Transverse colon (tissue), 4 donors: Measurements from ENCODE around the gene FAM162B. TPM values are rescaled to one million over a fixed set of nuclear protein-coding genes. Genes with fewer than 3 reads are reported as not detected.

Experiments used
- DNase-seq: peaks from one replicate; pipeline ENCODE4 v3.0.0-alpha.2; 2019
- H3K27ac ChIP-seq, 4 donors: fragments of 200-600 bp; sonication (generic); 2 replicates each; pipeline ENCODE4 v1.5.1; 2016 to 2018; ENCODE audit warnings: inconsistent platforms in 4 of 4
- H3K27me3 ChIP-seq: fragments of 200-600 bp; sonication (generic); 2 replicates; pipeline ENCODE4 v1.5.1; 2017; ENCODE audit warnings: inconsistent platforms
- H3K36me3 ChIP-seq, 4 donors: fragments of 200-600 bp; sonication (generic); 2 replicates each; pipeline ENCODE4 v1.5.1; 2017 to 2019; ENCODE audit warnings: inconsistent platforms in 4 of 4
- H3K4me1 ChIP-seq, 4 donors: fragments of 200-600 bp; sonication (generic); 2 replicates each; pipeline ENCODE4 v1.5.1; 2017 to 2020; ENCODE audit warnings: inconsistent platforms in 4 of 4
- H3K4me3 ChIP-seq, 4 donors: fragments of 200-600 bp; sonication (generic); 1 replicate in 1 of 4; 2 replicates in 3 of 4; pipeline versions ENCODE4 v1.5.1 to v1.6.1; 2017 to 2019; ENCODE audit warnings: inconsistent platforms in 4 of 4
- H3K9me3 ChIP-seq, 2 donors: fragments of 200-600 bp; sonication (generic); 2 replicates each; pipeline ENCODE4 v1.5.1; 2017 to 2019; ENCODE audit warnings: inconsistent platforms in 2 of 2
- CTCF ChIP-seq, 5 experiments: fragments of 200-600 bp in 3 of 5; fragments of 450-650 bp in 2 of 5; sonication (generic) in 3 of 5; IDR thresholded peaks; 1 replicate in 2 of 5; 2 replicates in 3 of 5; pipeline ENCODE4 v1.5.1; 2016 to 2017; ENCODE audit warnings: antibody characterized with exemption in 5 of 5, inconsistent platforms in 3 of 5, mild to moderate bottlenecking in 2 of 5, moderate library complexity in 1 of 5
- EP300 ChIP-seq: sonication (generic); formaldehyde crosslinking; IDR thresholded peaks from one replicate; pipeline ENCODE4 v1.6.1; 2017; ENCODE audit warnings: antibody characterized with exemption, low read depth
- POLR2A ChIP-seq: fragments of 450-650 bp; IDR thresholded peaks from one replicate; pipeline ENCODE4 v1.6.1; 2016; ENCODE audit warnings: antibody characterized with exemption, mild to moderate bottlenecking, moderate library complexity
- POLR2AphosphoS5 ChIP-seq, 3 donors: sonication (generic); formaldehyde crosslinking; IDR thresholded peaks; one replicate each; pipeline ENCODE4 v1.6.1; 2016; ENCODE audit warnings: antibody characterized with exemption in 3 of 3
- WGBS, 2 donors: methylation state at CpG; one replicate each; pipeline ENCODE4 v1.1.5; 2018; ENCODE audit warnings: low coverage in 1 of 2; 5-methylcytosine and 5-hydroxymethylcytosine counted together
- in situ Hi-C, 4 donors: fragments of 200-750 bp; cut with MboI; loops; one replicate each; pipeline versions ENCODE4 v1.15.0 to v1.15.1; 2017; ENCODE audit warnings: low sequenced_read_pairs in 3 of 4, low pct_ligation_motif_present in 1 of 4, low pct_unique_long_range_greater_than_20kb in 1 of 4
- intact Hi-C: fragments of 100-400 bp; cut with DNase I; formaldehyde crosslinking; loops from one replicate; pipeline ENCODE4 v1.15.1; 2023; ENCODE audit warnings: low total_unique reads
- total RNA-seq, 4 donors: library from RNA; depleted of rRNA; stranded (reverse); fragments of >200 nt; gene quantifications; one replicate each; pipeline ENCODE4 v1.1.0, GENCODE V29; 2016

The FAM162B gene
- total RNA-seq: under 1 TPM in 2 of 4 donors, not detected in 2; 0.48 to 0.55 TPM

- Histone ChIP-seq H3K27me3 (peaks cover 59% of the 10 kb centered on the region), H3K36me3 (no peaks in the 10 kb centered on the region), H3K9me3 (no peaks in the 10 kb centered on the region), H3K27ac (peak within 1 kb of the TSS in 1 of 4 donors; percentile 28), H3K4me3 (peak within 1 kb of the TSS; percentile 4 to 62 (median 22)), H3K4me1 (peaks cover 0 to 17% (median 5%) of the 10 kb centered on the region in 4 donors)
- intact Hi-C loops: no loop called here
- peak; percentile 8 for DNase-seq
- TF ChIP-seq POLR2AphosphoS5 (IDR thresholded peaks at IDR 0.05) (no peak), EP300 (no peak)
- in situ Hi-C loops: no loop called here
- WGBS, 2 donors: 12% methylated on average over 65 of the region's 89 CpGs; no CpG with 5 or more reads in 1 of the 2 donors
These were observed at the start of gene FAM162B for GRCh38 chr6:116764961-116765841. FAM162B (minus strand) TSS chr6:116765719; CDS start chr6:116765576, 143 bp downstream.

GRCh38 chr6:116812051-116812650 lies 46.6 kb upstream of the FAM162B start:
- 90 to 92% methylated on average over 2 of the region's 2 CpGs for WGBS, 2 donors
- intact Hi-C loops: no loop called here
- H3K9me3 ChIP-seq: peaks cover 8 to 11% of the 10 kb centered on the region in 2 donors
- in situ Hi-C loops: no loop called here
- H3K36me3 ChIP-seq: no peaks in the 10 kb centered on the region
- no peak for DNase-seq
- no peak overlapping the region for H3K27ac ChIP-seq
- H3K27me3 ChIP-seq: no peaks in the 10 kb centered on the region
- no peak overlapping the region for H3K4me3 ChIP-seq
- TF ChIP-seq POLR2A (no peak), CTCF (IDR thresholded peaks at IDR 0.05) (no peak), EP300 (no peak), POLR2AphosphoS5 (IDR thresholded peaks at IDR 0.05) (no peak)
- no peaks in the 10 kb centered on the region for H3K4me1 ChIP-seq

GRCh38 chr6:116801971-116802370 lies 36.5 kb upstream of the FAM162B start:
- Histone ChIP-seq H3K4me1 (no peaks in the 10 kb centered on the region), H3K9me3 (no peaks in the 10 kb centered on the region), H3K4me3 (no peak overlapping the region), H3K27me3 (no peaks in the 10 kb centered on the region), H3K36me3 (no peaks in the 10 kb centered on the region), H3K27ac (no peak overlapping the region)
- intact Hi-C loops: no loop called here
- DNase-seq: no peak
- TF ChIP-seq EP300 (no peak), CTCF (IDR thresholded peaks at IDR 0.05) (no peak), POLR2A (no peak), POLR2AphosphoS5 (IDR thresholded peaks at IDR 0.05) (no peak)
- in situ Hi-C loops: no loop called here

- no peaks in the 10 kb centered on the region for H3K27me3 ChIP-seq
- intact Hi-C loops (no loop called here), in situ Hi-C loops (loop anchor here in 1 of 4 donors (25.0 kb wide), 1 partner anchor 162 kb away; no protein-coding TSS in a partner anchor)
- no peaks in the 10 kb centered on the region for H3K4me1 ChIP-seq
- no peak overlapping the region for H3K4me3 ChIP-seq
- no peaks in the 10 kb centered on the region for H3K36me3 ChIP-seq
- no peak for DNase-seq
- TF ChIP-seq POLR2A (no peak), EP300 (no peak), POLR2AphosphoS5 (IDR thresholded peaks at IDR 0.05) (no peak), CTCF (IDR thresholded peaks at IDR 0.05) (no peak)
- no peaks in the 10 kb centered on the region for H3K9me3 ChIP-seq
- H3K27ac ChIP-seq: no peak overlapping the region
These were observed 34.4 kb upstream of the FAM162B start for GRCh38 chr6:116799945-116800344.
